Hepatocyte (in vitro differentiated cells): Measurements from ENCODE around the gene RHBDD3.

Experiments
- EZH2 ChIP-seq: fragments of 200-600 bp; sonication (generic); IDR thresholded peaks from 2 replicates; pipeline ENCODE4 v1.6.1; 2016; ENCODE audit warnings: antibody characterized with exemption, mild to moderate bottlenecking, borderline replicate concordance
- TF ChIP-seq, protein P1 (sequence below): fragments of 200-600 bp; sonication (generic); IDR thresholded peaks from 2 replicates; pipeline ENCODE4 v1.5.1; 2016; ENCODE audit warnings: antibody characterized with exemption, mild to moderate bottlenecking; ENCODE audit not compliant: poor library complexity

- TF ChIP-seq, protein P1, sequence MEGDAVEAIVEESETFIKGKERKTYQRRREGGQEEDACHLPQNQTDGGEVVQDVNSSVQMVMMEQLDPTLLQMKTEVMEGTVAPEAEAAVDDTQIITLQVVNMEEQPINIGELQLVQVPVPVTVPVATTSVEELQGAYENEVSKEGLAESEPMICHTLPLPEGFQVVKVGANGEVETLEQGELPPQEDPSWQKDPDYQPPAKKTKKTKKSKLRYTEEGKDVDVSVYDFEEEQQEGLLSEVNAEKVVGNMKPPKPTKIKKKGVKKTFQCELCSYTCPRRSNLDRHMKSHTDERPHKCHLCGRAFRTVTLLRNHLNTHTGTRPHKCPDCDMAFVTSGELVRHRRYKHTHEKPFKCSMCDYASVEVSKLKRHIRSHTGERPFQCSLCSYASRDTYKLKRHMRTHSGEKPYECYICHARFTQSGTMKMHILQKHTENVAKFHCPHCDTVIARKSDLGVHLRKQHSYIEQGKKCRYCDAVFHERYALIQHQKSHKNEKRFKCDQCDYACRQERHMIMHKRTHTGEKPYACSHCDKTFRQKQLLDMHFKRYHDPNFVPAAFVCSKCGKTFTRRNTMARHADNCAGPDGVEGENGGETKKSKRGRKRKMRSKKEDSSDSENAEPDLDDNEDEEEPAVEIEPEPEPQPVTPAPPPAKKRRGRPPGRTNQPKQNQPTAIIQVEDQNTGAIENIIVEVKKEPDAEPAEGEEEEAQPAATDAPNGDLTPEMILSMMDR: no peak
- TF ChIP-seq EZH2: no peak
Measured at GRCh38 chr22:29219881-29220670, 47.7 kb downstream of the RHBDD3 start.
